GM21529 (cell line): Measurements from ENCODE around the gene CYP2U1.
"Not testable (repeated sequence)": the region's sequence is repeated elsewhere in the genome, so short reads cannot be mapped to it uniquely, and the experiment has no call there.

Source experiments
- ATAC-seq: cut with Tn5 transposase; IDR thresholded peaks from one replicate; pipeline ENCODE4 v1.9.1; 2021; ENCODE audit not compliant: unreplicated experiment

The CYP2U1 gene

DNA sequence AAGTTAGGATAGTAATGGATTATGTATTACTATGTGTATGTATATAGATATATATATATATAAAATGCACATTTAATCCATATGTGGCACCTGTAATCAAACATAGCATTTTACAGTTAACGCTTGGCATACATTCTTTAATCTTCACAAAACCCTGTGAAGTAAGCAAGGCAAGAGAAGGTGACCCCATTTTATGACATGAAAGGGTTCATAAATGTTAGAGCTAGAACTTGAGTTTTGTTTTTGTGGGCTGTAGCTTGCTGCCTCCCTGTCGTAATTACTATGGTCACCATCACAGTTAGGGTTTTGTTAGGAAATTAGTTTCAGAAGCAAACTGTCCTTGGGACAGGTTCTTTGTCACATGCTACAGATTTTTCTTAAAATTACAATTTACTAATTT is 13.8 kb upstream of the CYP2U1 start:
- ATAC-seq: no peak

DNA sequence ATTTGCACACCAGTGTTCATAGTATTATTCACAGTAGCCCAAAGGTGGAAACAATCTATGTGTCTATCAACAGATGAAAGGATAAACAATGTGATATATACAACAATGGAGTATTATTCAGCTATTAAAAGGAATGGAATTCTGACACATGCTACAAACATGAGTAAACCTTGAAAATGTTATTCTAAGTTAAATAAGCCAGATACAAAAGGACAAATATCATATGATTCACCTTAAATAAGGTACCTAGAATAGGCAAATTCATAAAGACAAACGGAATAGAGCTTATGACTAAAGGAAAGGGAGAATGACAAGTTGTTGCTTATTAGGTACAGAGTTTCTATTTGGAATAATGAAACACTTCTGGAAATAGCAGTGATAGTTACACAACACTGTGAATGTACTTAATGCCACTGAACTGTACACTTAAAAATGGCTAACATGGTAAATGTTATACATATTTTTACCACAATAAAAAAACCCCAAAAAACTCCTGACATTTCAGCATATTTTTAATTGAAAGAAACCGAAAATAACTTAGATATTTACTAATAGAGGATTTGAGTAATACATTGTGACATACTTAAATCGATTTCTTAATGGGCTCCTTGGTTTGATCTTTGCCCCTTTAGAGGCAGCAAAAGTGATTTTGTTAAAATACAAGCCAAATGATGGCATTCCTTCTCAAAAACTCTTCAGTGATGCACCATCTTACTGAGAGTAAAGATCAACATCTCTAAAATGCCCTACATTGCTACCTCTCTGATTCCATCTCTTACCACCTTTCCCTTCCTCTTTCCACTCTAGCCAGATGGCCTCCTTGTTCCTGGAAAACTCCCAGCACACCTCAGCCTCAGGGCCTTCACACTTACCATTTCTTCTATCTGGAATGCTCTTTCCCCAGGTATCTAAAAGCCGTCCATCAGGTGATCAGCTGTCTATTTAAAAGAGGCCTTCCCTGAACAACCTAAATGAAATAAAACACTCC is 8.6 kb upstream of the CYP2U1 start:
- ATAC-seq: no peak

GRCh38 chr4:107925713-107926112 is 5.6 kb upstream of the CYP2U1 start:
- ATAC-seq: not testable (repeated sequence)

- ATAC-seq: not testable (repeated sequence)
Measured at GRCh38 chr4:107926875-107927274, 4.5 kb upstream of the CYP2U1 start.

GRCh38 chr4:107931775-107932321 is 499 bp downstream of the CYP2U1 start:
- peak; percentile 21 for ATAC-seq

GRCh38 chr4:107935246-107935645 is 3.9 kb downstream of the CYP2U1 start:
- no peak for ATAC-seq

DNA sequence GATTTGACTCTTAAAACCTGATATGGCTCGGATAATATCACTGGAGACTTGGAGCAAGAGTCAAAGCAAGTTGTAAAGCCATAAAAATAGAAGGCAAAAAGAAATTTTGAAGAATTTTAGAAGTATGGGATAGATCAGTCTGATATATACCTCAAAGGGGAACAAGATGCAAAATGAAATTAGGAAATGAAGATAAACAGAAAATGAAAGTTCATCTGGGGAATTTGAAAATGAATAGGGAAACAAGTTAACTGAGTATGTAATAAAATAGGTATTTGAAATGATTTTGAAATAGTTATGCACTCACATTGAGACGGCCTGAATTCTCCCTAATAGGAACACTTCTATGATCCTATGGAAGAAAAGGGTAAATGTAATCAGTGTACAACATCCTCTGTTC is 5.7 kb downstream of the CYP2U1 start:
- ATAC-seq: peak; percentile 48

DNA sequence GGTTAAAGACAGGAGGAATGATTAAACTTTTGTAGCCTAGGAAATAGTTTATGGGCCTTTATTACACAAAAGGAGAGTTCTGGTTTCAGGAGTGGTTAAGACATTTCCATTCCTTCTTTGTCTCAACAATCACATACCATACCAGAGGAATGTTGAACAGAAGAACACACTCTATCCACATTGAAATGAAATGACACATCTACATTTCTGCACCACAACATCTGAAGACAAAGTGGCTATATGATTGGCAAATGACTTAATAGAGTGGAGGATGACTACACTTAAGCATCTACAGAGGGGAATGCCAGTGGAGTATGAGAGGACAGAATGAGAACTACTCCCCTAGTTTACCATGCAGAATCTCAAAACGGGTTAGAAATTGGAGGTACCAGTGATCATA is 8.0 kb downstream of the CYP2U1 start:
- ATAC-seq: no peak

- ATAC-seq: no peak
Measured at GRCh38 chr4:107945809-107946208, 14.5 kb downstream of the CYP2U1 start.

- no peak for ATAC-seq
Measured at GRCh38 chr4:107950746-107951540, 19.6 kb downstream of the CYP2U1 start.

DNA sequence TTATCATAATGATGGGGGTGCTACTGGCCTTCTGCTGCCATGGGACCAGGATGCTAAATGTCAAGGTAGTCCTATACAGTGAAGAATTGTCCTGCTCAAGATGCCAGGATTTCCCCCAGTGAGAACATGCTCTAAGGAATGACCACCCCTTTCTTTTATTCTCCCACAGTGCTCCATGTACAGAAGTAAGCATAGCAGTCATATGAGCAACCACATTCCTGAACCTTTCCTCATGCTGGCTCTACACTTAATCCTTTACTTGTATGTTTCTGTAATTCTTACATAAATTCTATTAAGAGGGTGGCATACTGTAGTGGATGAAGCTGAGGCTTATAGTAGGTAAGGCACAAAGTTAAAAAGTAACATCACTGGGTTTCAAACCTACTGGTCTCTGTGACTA is 20.2 kb downstream of the CYP2U1 start:
- no peak for ATAC-seq

- no peak for ATAC-seq
Measured at GRCh38 chr4:107956011-107956410, 24.7 kb downstream of the CYP2U1 start.

- ATAC-seq: no peak
Measured at GRCh38 chr4:107966903-107967302, 35.6 kb downstream of the CYP2U1 start.

DNA sequence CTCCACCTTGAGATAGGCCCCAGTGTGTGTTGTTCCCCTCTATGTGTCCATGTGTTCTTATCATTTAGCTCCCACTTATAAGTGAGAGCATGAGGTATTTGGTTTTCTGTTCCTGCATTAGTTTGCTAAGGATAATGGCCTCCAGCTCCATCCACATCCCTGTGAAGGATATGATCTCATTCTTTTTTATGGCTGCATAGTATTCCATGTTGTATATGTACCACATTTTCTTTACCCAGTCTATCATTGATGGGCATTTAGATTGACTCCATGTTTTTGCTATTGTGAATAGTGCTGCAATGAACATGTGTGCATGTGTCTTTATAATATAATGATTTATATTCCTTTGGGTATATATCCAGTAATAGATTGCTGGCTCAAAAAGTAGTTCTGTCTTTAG is 36.2 kb downstream of the CYP2U1 start:
- not testable (repeated sequence) for ATAC-seq

- not testable (repeated sequence) for ATAC-seq
Measured at GRCh38 chr4:107967921-107968320, 36.6 kb downstream of the CYP2U1 start.

- no peak for ATAC-seq
Measured at GRCh38 chr4:107970063-107970798, 38.9 kb downstream of the CYP2U1 start.

DNA sequence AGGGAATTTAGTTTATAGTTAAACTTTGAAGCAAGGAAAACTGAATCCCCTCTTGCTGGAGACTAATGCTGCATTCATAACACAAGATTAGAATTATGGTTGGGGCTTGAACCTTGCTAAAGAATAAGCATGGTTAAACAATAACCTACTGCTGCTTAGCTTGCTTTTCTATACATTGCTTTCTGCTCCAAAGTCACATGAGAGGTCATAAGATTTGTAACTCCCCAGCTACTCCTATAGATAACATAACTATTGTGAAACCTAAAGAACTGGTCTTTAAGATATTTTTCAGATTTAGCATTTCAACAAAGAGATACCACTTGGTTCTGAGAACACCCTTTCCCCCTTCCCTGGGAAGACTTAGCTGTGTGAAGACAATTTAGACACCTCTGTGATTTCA is 41.3 kb downstream of the CYP2U1 start:
- no peak for ATAC-seq

DNA sequence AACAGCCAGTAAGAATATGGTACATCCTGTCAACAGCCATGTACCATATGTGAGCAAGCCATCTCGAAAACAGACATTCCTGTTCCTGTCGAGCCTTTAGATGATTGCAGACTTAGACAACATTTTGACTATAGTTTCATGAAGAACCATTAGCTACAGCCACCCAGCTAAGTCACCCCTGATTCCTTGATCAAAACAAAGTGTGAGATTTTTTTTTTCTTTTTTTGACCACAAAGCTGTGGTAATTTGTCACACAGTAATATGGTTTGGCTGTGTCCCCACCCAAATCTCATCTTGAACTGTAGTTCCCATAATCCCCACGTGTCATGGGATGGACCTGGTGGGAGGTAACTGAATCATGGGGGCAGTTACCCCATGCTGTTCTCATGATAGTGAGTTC is 43.2 kb downstream of the CYP2U1 start:
- no peak for ATAC-seq

DNA sequence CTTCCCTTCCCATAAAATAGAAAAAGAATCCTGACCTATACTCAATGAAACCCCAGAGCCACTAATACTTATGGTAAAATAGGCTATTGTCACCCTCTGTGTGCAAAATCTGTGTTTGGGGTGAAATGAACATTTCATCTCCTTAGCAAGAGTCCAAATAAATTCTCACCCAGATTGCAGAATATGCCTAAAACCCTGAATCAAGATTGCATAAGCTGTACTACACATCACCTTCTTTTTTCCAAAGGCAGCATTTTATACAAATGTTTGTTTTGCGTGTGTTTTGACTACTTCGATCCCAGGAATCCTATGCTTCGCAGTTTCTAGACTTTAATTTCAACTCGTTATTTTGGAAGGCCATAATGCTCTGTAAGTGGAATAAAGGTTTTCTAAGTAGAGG is 46.1 kb downstream of the CYP2U1 start:
- no peak for ATAC-seq

- no peak for ATAC-seq
Measured at GRCh38 chr4:107977966-107978705, 46.8 kb downstream of the CYP2U1 start.
